HUES64 (cell line): ENCODE measurements around the gene B4GALNT2.

Experiments
- H3K27ac ChIP-seq: 2 replicates; pipeline ENCODE4 v1.7.0; 2013; ENCODE audit warnings: low read depth, low read length, inconsistent platforms
- H3K27me3 ChIP-seq: 2 replicates; pipeline ENCODE4 v1.6.1; 2013; ENCODE audit warnings: mild to moderate bottlenecking, low read length; ENCODE audit not compliant: insufficient read depth
- H3K36me3 ChIP-seq: 2 replicates; pipeline ENCODE4 v1.6.1; 2013; ENCODE audit warnings: mild to moderate bottlenecking, low read length; ENCODE audit not compliant: insufficient read depth
- H3K4me1 ChIP-seq: 2 replicates; pipeline ENCODE4 v1.6.1; 2013; ENCODE audit warnings: mild to moderate bottlenecking, low read length, moderate library complexity; ENCODE audit not compliant: insufficient read depth
- H3K4me3 ChIP-seq: 2 replicates; pipeline ENCODE4 v1.5.1; 2013; ENCODE audit warnings: mild to moderate bottlenecking, low read length, moderate library complexity
- H3K9ac ChIP-seq: 2 replicates; pipeline ENCODE4 v1.6.1; 2013; ENCODE audit warnings: mild to moderate bottlenecking, low read depth, low read length
- H3K9me3 ChIP-seq: 2 replicates; pipeline ENCODE4 v1.6.1; 2013; ENCODE audit warnings: low read depth, low read length; ENCODE audit not compliant: insufficient read depth
- WGBS: fragments of 150-250, 120-280 bp; methylation state at CpG from one replicate; pipeline ENCODE4 v1.1.7; 2013; ENCODE audit warnings: missing lambda C conversion rate; 5-methylcytosine and 5-hydroxymethylcytosine counted together

The B4GALNT2 gene

DNA sequence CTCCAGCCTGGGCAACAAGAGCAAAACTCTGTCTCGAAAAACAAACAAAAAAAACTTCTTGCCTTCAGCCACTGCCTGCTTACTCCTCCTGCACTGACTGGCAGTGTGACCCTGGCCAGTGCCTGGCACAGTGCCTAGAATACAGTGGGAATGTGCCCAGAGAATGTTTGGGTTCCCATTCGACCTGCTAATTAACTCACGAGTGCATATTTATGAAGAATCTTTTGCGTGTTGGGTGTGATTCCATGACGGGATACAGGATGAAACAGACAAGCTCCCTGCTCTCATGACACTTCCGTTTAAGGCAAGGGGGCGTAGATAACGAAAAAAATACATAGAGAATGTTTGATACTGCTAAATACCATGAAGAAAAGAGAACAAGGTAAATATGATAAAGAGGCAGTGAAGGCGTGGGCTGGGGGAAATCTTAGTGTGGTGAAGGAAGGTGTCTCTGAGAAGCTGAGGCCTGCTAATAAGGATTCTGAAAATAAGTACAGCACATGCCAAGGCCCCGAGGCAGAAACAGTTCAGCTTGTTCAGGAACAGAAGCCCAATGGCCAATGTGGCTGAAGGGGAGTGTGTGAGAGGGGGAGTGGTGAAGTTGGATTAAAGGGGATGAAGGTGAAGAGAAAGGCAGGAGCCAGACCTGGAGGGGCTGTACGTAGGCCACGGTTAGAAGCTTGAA lies 82.2 kb downstream of the B4GALNT2 start:
- WGBS, result 88% methylated on average over 12 of the region's 12 CpGs
- Histone ChIP-seq H3K27me3 (no peaks in the 10 kb centered on the region), H3K9ac (no peak overlapping the region), H3K4me3 (no peak overlapping the region), H3K36me3 (no peaks in the 10 kb centered on the region), H3K27ac (no peak overlapping the region), H3K4me1 (peaks cover 25% of the 10 kb centered on the region), H3K9me3 (no peaks in the 10 kb centered on the region)

DNA sequence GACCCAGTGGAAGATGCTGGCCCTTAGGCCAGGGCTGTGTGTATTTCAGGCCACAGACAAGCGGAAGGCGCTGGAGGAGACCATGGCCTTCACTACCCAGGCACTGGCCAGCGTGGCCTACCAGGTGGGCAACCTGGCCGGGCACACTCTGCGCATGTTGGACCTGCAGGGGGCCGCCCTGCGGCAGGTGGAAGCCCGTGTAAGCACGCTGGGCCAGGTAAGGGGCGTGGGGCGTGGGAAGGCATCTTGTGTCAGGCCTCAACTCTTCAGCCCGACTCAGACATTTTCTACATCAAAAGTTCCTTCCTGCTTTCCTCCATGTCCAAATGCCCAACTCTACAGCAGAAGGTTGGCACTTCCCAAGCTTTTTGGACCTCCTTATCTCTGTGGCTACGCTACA lies 83.9 kb downstream of the B4GALNT2 start:
- Histone ChIP-seq H3K4me1 (peaks cover 11% of the 10 kb centered on the region), H3K9me3 (no peaks in the 10 kb centered on the region), H3K27ac (no peak overlapping the region), H3K4me3 (no peak overlapping the region), H3K27me3 (peaks cover 1% of the 10 kb centered on the region; the same call in 1 of the 2 replicates), H3K9ac (no peak overlapping the region), H3K36me3 (no peaks in the 10 kb centered on the region)
- WGBS, result 92% methylated on average over 13 of the region's 13 CpGs

DNA sequence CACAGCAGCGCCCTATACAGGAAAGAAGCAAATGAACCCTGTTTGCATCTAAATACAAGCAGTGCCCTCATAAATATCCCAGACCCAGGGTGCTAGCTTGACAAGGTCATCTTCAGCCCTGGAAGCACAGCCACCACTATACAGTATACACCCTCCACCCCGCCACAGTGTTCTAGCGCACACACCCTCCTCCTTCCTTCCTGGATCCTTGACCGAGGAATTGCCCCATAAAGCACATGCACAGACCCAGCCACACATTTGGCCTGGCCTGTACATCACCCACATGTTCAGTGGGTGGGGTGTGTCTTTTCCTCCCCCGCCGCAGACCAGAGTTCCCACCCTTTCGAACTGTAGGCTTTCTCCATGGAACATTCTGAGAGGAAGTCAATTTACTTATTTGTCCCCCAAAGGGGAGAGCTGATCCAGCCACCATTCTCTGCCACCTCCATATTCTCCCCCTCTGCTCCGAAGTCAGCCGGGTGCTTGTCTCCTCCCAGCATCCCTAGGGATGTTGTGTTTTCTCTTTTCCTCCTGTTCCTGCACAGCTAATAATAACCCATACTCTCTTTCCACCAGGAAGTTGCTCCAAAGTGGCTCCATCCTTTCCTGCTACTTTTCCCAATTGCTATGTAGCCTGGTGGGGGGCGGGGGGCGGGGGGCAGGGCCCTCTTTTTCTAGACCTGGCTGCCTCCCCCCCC lies 84.5 kb downstream of the B4GALNT2 start:
- Histone ChIP-seq H3K9me3 (no peaks in the 10 kb centered on the region), H3K27ac (no peak overlapping the region), H3K4me3 (no peak overlapping the region), H3K9ac (no peak overlapping the region), H3K27me3 (peaks cover 8% of the 10 kb centered on the region; the same call in 1 of the 2 replicates), H3K4me1 (peaks cover 11% of the 10 kb centered on the region), H3K36me3 (no peaks in the 10 kb centered on the region)
- WGBS, result 93% methylated on average over 11 of the region's 11 CpGs

DNA sequence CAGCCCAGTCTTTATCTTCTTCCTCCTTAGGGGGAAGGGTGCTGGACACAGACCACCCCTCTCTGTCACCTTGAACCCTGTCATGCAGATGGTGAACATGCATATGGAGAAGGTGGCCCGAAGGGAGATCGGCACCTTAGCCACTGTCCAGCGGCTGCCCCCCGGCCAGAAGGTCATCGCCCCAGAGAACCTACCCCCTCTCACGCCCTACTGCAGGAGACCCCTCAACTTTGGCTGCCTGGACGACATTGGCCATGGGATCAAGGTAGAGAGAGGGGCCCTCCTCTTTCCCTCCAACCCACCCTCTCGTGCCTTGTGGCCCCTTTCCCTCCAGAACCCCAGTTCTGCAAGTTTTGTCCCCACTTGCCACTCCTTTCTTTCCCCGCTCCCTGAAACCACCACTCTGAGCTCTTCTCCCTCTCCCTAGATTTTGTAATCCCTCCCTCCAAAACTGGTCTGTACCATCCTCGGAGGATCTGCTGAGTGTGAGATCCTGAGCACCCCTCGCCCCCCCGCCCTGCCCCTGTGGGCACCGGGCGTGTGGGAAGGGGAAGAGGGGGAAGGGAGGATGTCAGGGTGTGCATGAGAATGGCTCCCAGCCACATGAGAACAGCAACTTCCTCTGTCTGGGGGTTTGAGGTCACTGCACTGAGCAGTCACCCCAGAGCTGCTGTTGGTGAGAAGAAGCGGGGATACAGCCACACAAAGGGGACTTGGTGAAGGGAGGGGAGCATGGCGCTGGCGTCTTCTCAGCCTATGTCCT lies 85.3 kb downstream of the B4GALNT2 start:
- 91% methylated on average over 17 of the region's 17 CpGs for WGBS
- no peak overlapping the region for H3K27ac ChIP-seq
- no peaks in the 10 kb centered on the region for H3K36me3 ChIP-seq
- H3K4me1 ChIP-seq, result peaks cover 11% of the 10 kb centered on the region
- H3K27me3 ChIP-seq, result peaks cover 15% of the 10 kb centered on the region
- H3K9ac ChIP-seq, result no peak overlapping the region
- H3K4me3 ChIP-seq, result no peak overlapping the region
- H3K9me3 ChIP-seq, result no peaks in the 10 kb centered on the region

DNA sequence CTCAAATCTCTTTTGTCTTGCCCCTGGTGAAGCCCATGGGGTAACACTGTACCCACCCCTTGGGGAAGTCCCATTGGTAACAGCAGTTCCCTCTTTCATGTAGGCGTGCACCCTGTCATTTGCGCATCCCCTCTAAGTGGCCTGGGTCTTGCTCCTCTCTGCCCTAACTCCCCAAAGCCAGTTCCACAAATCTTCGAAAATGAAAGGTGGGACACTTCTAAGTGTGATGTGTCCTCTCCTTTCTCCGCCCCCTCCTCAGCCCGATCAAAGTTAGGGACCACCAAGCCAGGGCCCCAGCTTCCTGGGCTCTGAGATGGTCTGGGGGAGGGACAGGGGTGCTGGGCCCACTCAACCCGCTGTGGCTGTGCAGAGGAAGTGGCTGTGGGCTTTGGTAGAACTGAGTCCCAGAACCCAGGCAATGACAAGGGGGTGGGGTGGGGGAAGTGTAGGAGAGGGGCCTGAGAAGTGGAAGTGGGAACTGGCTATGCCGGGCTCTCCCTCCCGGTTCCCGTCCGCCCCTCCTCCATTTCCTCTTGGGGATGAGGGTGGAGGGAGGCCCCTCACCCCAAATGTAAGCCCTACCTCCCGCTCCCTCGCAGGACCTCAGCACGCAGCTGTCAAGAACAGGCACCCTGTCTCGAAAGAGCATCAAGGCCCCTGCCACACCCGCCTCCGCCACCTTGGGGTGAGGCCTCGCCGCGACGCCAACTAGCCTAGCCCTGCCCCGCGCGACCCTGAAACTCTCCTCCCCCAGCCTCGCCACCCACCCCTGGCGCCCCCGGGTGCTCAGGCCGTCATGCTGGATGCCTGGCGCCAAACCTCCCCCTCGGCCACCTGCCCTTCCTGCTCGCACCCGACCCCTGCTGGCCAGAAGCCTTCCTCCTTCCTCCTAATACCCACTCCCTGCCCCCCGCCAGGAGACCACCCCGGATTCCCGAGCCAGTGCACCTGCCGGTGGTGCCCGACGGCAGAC lies 86.7 kb downstream of the B4GALNT2 start:
- 90% methylated on average over 33 of the region's 37 CpGs for WGBS
- peaks cover 9% of the 10 kb centered on the region for H3K4me1 ChIP-seq
- peaks cover 29% of the 10 kb centered on the region for H3K27me3 ChIP-seq
- no peaks in the 10 kb centered on the region for H3K9me3 ChIP-seq
- H3K36me3 ChIP-seq, result no peaks in the 10 kb centered on the region
- no peak overlapping the region for H3K4me3 ChIP-seq
- no peak overlapping the region for H3K27ac ChIP-seq
- H3K9ac ChIP-seq, result no peak overlapping the region

DNA sequence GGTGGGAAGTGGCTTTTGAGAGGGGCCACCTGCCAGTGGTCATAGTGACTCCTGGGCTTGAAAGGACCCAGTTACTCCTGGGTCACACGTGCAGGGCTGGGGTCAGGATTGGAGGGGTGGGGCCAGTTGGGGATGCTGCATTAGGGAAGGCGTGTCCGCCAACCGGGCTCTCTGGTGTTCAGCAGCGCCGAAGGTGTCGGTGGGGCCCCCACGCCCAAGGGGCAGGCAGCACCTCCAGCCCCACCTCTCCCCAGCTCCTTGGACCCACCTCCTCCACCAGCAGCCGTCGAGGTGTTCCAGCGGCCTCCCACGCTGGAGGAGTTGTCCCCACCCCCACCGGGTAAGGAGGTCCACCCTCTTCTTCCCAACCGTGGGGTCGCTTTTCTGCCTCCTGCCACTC lies 87.4 kb downstream of the B4GALNT2 start:
- H3K27ac ChIP-seq, result no peak overlapping the region
- peaks cover 9% of the 10 kb centered on the region for H3K4me1 ChIP-seq
- H3K9me3 ChIP-seq, result no peaks in the 10 kb centered on the region
- no peak overlapping the region for H3K4me3 ChIP-seq
- H3K27me3 ChIP-seq, result peaks cover 36% of the 10 kb centered on the region
- H3K9ac ChIP-seq, result no peak overlapping the region
- WGBS, result 95% methylated on average over 15 of the region's 15 CpGs
- no peaks in the 10 kb centered on the region for H3K36me3 ChIP-seq

DNA sequence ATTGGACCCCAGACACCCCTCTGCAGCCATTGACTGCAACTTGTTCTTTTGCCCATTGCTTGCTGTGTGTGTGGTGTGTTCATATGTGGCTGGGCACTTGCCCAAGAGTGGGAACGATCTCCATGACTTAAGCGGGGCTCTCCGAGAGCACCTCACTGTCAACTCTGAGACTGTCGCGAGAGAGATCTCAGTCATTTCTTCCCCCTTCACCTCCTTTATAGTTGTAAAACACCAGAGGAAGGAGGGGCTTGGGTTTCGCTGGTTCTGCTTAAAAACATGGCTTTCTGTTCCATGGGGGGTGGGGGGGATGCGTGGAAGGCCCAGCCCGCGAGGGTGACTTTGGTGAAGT lies 90.6 kb downstream of the B4GALNT2 start:
- WGBS, result 35% methylated on average over 9 of the region's 9 CpGs
- Histone ChIP-seq H3K9me3 (no peaks in the 10 kb centered on the region), H3K27ac (no peak overlapping the region), H3K9ac (no peak overlapping the region), H3K4me1 (peaks cover 6% of the 10 kb centered on the region), H3K36me3 (no peaks in the 10 kb centered on the region), H3K27me3 (peaks cover 67% of the 10 kb centered on the region), H3K4me3 (peak overlapping the region; percentile 54; the same call in 1 of the 2 replicates)

DNA sequence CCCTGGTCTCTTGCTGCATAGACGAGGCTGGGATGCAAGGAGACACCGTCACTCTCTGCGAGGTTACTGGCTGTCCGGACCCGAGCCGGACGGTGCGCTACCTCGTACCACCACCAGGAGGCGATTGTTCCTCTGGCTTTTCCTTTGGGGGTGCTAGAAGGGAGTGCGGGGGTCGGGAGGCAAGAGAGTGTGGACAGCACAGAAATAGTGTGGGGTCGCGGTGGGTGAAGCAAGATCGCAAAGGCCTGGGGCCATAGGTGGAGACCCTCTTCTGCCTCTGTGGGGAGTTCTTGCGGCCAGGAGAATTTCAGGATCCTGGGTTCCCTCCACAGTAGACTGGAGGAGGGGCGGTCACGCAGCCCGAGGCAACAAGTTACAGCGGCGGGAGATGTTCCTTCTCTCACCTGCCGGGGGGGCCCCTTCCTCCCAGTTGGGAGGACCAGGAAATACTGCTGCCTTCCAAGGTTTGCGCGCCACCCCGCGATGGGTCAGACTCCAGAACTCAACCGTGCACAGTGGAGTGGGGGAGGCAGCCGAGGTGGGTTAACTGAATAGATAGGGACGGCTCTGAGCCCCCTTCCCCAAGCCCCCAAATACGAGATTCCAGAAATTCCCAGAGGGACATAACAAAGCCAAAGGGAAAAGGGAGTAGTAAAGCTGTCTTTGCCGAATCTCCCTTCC lies 91.1 kb downstream of the B4GALNT2 start:
- 2% methylated on average over 29 of the region's 31 CpGs for WGBS
- Histone ChIP-seq H3K27me3 (peaks cover 69% of the 10 kb centered on the region), H3K36me3 (no peaks in the 10 kb centered on the region), H3K4me3 (peak overlapping the region; percentile 54), H3K27ac (no peak overlapping the region), H3K9ac (peak overlapping the region; percentile 64; the same call in 1 of the 2 replicates), H3K4me1 (peaks cover 4% of the 10 kb centered on the region; the same call in 1 of the 2 replicates), H3K9me3 (no peaks in the 10 kb centered on the region)

DNA sequence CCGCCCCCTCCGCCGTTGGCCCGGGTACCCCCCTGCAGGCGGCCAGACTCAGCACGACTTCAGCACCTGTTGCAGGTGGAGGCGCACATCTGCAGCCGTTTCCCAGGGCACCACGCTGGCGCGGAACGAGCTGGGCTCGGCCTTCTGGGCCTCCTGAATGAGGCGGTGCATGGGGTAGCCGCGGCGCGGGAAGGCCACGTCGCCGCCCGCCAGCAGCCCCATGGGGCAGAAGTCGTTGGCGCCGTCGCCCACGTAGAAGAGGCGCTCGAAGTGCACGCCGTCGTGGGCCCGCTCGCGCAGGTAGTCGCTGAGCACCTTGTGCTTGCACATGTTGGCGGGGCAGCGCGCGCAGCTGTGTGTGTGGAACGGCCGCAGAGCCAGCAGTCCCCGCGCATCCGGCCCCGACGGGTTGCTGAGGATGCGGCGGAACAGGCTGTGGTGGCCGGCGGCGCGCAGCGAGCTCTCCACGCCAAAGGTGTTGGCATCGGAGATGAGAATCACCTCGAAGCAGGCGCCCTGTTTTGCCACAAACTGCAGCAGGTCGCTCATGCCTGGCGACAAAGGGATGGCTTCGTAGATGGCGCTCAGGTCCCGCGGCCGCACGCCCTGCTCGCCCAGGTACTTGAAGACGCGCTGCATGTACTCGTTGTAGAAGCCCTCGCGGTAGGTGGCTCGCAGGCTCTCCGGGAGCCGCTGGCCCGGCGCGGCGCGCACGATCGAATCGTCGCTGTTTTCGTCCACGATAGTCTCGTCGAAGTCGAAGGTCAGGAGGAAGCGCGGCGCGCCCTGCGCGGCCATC lies 91.8 kb downstream of the B4GALNT2 start:
- Histone ChIP-seq H3K36me3 (no peaks in the 10 kb centered on the region), H3K27ac (no peak overlapping the region), H3K9ac (peak overlapping the region; percentile 66), H3K4me1 (peaks cover 4% of the 10 kb centered on the region; the same call in 1 of the 2 replicates), H3K9me3 (no peaks in the 10 kb centered on the region), H3K4me3 (peak overlapping the region; percentile 54), H3K27me3 (peaks cover 76% of the 10 kb centered on the region)
- WGBS, result 2% methylated on average over 95 of the region's 95 CpGs
